Stimulated activated CD8-positive, alpha-beta memory T cell treated with anti-CD3 and anti-CD28 coated beads, Interleukin-15, amount 100 ng/mL, for 48 hours (primary cell): ENCODE results near the gene SMIM31.

Source experiments
- DNase-seq, 2 donors: peaks; one replicate each; pipeline ENCODE4 v3.0.0-alpha.2; 2020; ENCODE audit warnings: low read depth in 2 of 2

The SMIM31 gene

GRCh38 chr4:164789047-164789446, 35.1 kb downstream of the SMIM31 start:
- no peak for DNase-seq

GRCh38 chr4:164790249-164790648, 36.3 kb downstream of the SMIM31 start:
- DNase-seq: no peak

- no peak for DNase-seq
Observed at GRCh38 chr4:164799410-164799809, 45.5 kb downstream of the SMIM31 start.

- no peak for DNase-seq
Observed at GRCh38 chr4:164800786-164801185, 46.9 kb downstream of the SMIM31 start.

GRCh38 chr4:164802301-164802901, 48.5 kb downstream of the SMIM31 start:
- DNase-seq: no peak

GRCh38 chr4:164803702-164804101, 49.8 kb downstream of the SMIM31 start:
- DNase-seq: no peak

- DNase-seq: no peak
Observed at GRCh38 chr4:164807611-164808010, 53.7 kb downstream of the SMIM31 start.

- no peak for DNase-seq
Observed at GRCh38 chr4:164813554-164813953, 59.6 kb downstream of the SMIM31 start.

- no peak for DNase-seq
Observed at GRCh38 chr4:164815711-164816110, 61.8 kb downstream of the SMIM31 start.

GRCh38 chr4:164819366-164819765, 65.4 kb downstream of the SMIM31 start:
- no peak for DNase-seq

- DNase-seq: no peak
Observed at GRCh38 chr4:164821711-164822110, 67.8 kb downstream of the SMIM31 start.

GRCh38 chr4:164824581-164824980, 70.7 kb downstream of the SMIM31 start:
- no peak for DNase-seq

- DNase-seq: no peak
Observed at GRCh38 chr4:164828955-164829354, 75.0 kb downstream of the SMIM31 start.

- no peak for DNase-seq
Observed at GRCh38 chr4:164846566-164846965, 92.6 kb downstream of the SMIM31 start.

- DNase-seq: no peak
Observed at GRCh38 chr4:164847016-164847415, 93.1 kb downstream of the SMIM31 start.

- no peak for DNase-seq
Observed at GRCh38 chr4:164847967-164848649, 94.2 kb downstream of the SMIM31 start.
